Measurements from ENCODE around the gene SPAG9.

Gene SPAG9

DNA sequence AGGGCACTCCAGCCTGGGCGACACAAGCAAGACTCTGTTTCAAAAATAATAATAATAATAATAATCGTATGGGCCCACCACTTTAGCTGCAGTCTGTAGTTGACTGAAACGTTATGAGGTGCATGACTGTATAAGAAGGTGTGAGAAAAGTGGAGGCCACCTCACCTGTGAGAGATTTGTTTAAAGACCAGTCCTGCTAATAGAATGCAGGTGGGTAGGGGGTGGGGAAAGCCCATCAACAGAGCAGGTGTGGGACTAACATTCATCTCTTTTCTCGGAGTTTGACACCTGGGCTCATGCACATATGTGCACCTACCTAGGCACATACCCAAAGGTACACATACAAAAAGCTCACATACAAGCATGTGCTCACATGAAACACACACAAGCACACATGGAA is 186.5 kb downstream of the SPAG9 start:
- no peak for DNase-seq (ENCODE audit: extremely low read depth, low read depth)
- TF ChIP-seq CTCF (IDR thresholded peaks at IDR 0.05; ENCODE audit: low read depth, low read length, missing control alignments) = no peak

GRCh38 chr17:50931144-50931908 is 189.3 kb downstream of the SPAG9 start:
- DNase-seq (ENCODE audit: extremely low read depth, low read depth) = no peak
- TF ChIP-seq CTCF (IDR thresholded peaks at IDR 0.05; ENCODE audit: low read depth, low read length, missing control alignments) = no peak
- peak overlapping the region; percentile 36 for H3K4me3 ChIP-seq (replicated peaks; ENCODE audit: low read depth, low read length)

More for the DNA sequence above, 186.5 kb downstream of the SPAG9 start:
- no peak overlapping the region for H3K4me3 ChIP-seq (replicated peaks; ENCODE audit: low read depth, low read length)

DNA sequence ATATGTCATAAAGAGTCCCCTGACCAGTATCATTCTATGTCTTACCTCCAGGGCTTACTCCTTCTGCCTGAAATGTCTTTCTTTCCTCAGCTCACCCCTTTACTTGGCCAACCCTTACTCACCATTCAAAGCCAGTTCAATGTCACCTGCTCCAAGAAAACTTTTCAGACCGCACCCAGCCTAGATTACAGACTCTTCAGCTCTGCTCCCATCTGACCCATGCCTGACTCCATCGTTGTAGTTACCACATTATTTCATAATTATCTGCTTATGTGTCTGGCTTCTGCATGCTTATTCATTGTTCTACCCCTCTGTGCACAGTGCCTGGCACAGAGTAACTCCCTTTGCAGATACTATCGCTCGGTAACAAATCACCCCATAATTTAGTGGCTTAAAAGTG is 192.0 kb downstream of the SPAG9 start:
- H3K4me3 ChIP-seq (replicated peaks; ENCODE audit: low read depth, low read length) = no peak overlapping the region
- DNase-seq (ENCODE audit: extremely low read depth, low read depth) = no peak
- TF ChIP-seq CTCF (IDR thresholded peaks at IDR 0.05; ENCODE audit: low read depth, low read length, missing control alignments) = no peak

DNA sequence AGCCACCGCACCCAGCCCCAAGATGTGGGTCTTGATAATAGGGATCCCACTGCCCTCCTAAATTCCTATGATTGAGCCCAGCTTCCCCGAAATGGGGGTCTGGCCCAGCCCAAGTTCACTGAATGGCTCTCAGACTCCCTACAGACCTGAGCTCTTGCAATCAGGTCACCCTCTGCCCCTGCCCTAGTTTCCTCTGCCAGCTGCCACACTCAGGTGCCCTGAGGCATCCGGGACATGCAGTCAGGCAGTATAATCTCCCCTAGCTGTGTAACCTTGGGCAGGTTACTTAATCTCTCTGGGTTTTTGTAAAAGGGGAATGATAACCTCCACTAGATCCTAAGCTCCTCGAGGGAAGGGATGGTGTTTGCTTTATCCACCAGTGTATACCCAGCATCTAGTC is 193.4 kb downstream of the SPAG9 start:
- no peak for DNase-seq (ENCODE audit: extremely low read depth, low read depth)
- H3K4me3 ChIP-seq (replicated peaks; ENCODE audit: low read depth, low read length) = no peak overlapping the region
- no peak for TF ChIP-seq CTCF (IDR thresholded peaks at IDR 0.05; ENCODE audit: low read depth, low read length, missing control alignments)

GRCh38 chr17:50926523-50926922 is 194.1 kb downstream of the SPAG9 start:
- DNase-seq (ENCODE audit: extremely low read depth, low read depth) = no peak
- H3K4me3 ChIP-seq (replicated peaks; ENCODE audit: low read depth, low read length) = no peak overlapping the region
- no peak for TF ChIP-seq CTCF (IDR thresholded peaks at IDR 0.05; ENCODE audit: low read depth, low read length, missing control alignments)

GRCh38 chr17:50925296-50925891 is 195.3 kb downstream of the SPAG9 start:
- no peak for TF ChIP-seq CTCF (IDR thresholded peaks at IDR 0.05; ENCODE audit: low read depth, low read length, missing control alignments)
- DNase-seq (ENCODE audit: extremely low read depth, low read depth) = no peak
- no peak overlapping the region for H3K4me3 ChIP-seq (replicated peaks; ENCODE audit: low read depth, low read length)

Data from HFF-Myc (cell line).